Epithelial cell of umbilical artery (primary cell): ENCODE data around the gene ARL14. TPM values are rescaled to one million over a fixed set of nuclear protein-coding genes. Genes with fewer than 3 reads are reported as not detected.

Experiments
- total RNA-seq: library from RNA; depleted of rRNA; stranded (reverse); fragments of >200 nt; gene quantifications from 2 replicates; pipeline ENCODE4 v1.2.3, GENCODE V29; 2014

ARL14 gene
- not detected in 2 replicates for total RNA-seq

GRCh38 chr3:160676547-160677303 lies at the start of gene ARL14:
Gene ARL14 (plus strand): TSS chr3:160677160. CDS start chr3:160677347, 187 bp downstream.

Other genes starting within 250 kb of the ARL14 start
- 30.9 and 46.4 TPM in 2 replicates for gene TRIM59, start 227.4 kb upstream of the ARL14 start, total RNA-seq
- gene KPNA4, start 111.6 kb upstream of the ARL14 start, total RNA-seq = 32.2 and 32.8 TPM in 2 replicates
- gene PPM1L, start 79.1 kb downstream of the ARL14 start, total RNA-seq = 0.61 and 0.97 TPM in 2 replicates